D721Med (cell line): ENCODE results near the gene DNAL1.
"Not testable (repeated sequence)": the region's sequence is repeated elsewhere in the genome, so short reads cannot be mapped to it uniquely, and the experiment has no call there.

ENCODE experiments used
- DNase-seq: peaks from one replicate; pipeline ENCODE4 v3.0.0; 2011; ENCODE audit warnings: low spot score; ENCODE audit not compliant: insufficient read length
- FAIRE-seq: peaks from 2 replicates; lab custom pipeline; 2011; peaks lifted over from hg19 to GRCh38; lab: Jason Lieb, UNC
- CTCF ChIP-seq: IDR thresholded peaks from 2 replicates; pipeline ENCODE4 v1.5.1; 2012; ENCODE audit warnings: mild to moderate bottlenecking, control low read depth; ENCODE audit not compliant: insufficient read depth; ENCODE audit errors: missing control alignments

The DNAL1 gene

GRCh38 chr14:73627151-73627558 is 17.6 kb upstream of the DNAL1 start:
- no peak for FAIRE-seq
- TF ChIP-seq CTCF: no peak
- DNase-seq: no peak

GRCh38 chr14:73630009-73630780 is 14.6 kb upstream of the DNAL1 start:
- DNase-seq (no peak), FAIRE-seq (no peak)
- no peak for TF ChIP-seq CTCF

GRCh38 chr14:73633116-73634010 is 11.4 kb upstream of the DNAL1 start:
- TF ChIP-seq CTCF: peak; percentile 55
- FAIRE-seq (no peak), DNase-seq (peak; percentile 38)

- DNase-seq: no peak
- no peak for FAIRE-seq
- no peak for TF ChIP-seq CTCF
Observed at GRCh38 chr14:73634011-73634833, 10.6 kb upstream of the DNAL1 start.

GRCh38 chr14:73636355-73636754 is 8.4 kb upstream of the DNAL1 start:
- not testable (repeated sequence) for FAIRE-seq, DNase-seq

GRCh38 chr14:73637830-73638229 is 7.0 kb upstream of the DNAL1 start:
- no peak for TF ChIP-seq CTCF
- no peak for FAIRE-seq
- DNase-seq: no peak

GRCh38 chr14:73640796-73641365 is 3.9 kb upstream of the DNAL1 start:
- TF ChIP-seq CTCF: no peak
- DNase-seq (no peak), FAIRE-seq (no peak)
